GM20000 (cell line): Measurements from ENCODE around the gene TXNRD2.

Experiments used
- DNase-seq: peaks from one replicate; pipeline ENCODE4 v3.0.0; 2012; ENCODE audit warnings: low spot score
- CTCF ChIP-seq: IDR thresholded peaks from 2 replicates; pipeline ENCODE4 v1.5.1; 2012; ENCODE audit warnings: mild to moderate bottlenecking, control low read depth; ENCODE audit errors: extremely low read depth, missing control alignments

TXNRD2 gene

GRCh38 chr22:19876941-19877625 lies 64.5 kb downstream of the TXNRD2 start:
- no peak for DNase-seq
- no peak for TF ChIP-seq CTCF

GRCh38 chr22:19876314-19876940 lies 65.2 kb downstream of the TXNRD2 start:
- no peak for TF ChIP-seq CTCF

GRCh38 chr22:19875531-19876313 lies 65.9 kb downstream of the TXNRD2 start:
- no peak for TF ChIP-seq CTCF
- DNase-seq: no peak

More at GRCh38 chr22:19876314-19876940, 65.2 kb downstream of the TXNRD2 start:
- no peak for DNase-seq

GRCh38 chr22:19875061-19875530 lies 66.5 kb downstream of the TXNRD2 start:
- no peak for DNase-seq
- no peak for TF ChIP-seq CTCF

GRCh38 chr22:19874307-19875060 lies 67.1 kb downstream of the TXNRD2 start:
- TF ChIP-seq CTCF: no peak
- no peak for DNase-seq

- TF ChIP-seq CTCF: no peak
- DNase-seq: no peak
These were observed 67.7 kb downstream of the TXNRD2 start for GRCh38 chr22:19873960-19874306.
